GM06990 (cell line): Measurements from ENCODE around the gene CAMK1D.
A peak's percentile ranks its signal among the peaks of the same experiment; 100 is the strongest.
"Not testable (repeated sequence)": the region's sequence is repeated elsewhere in the genome, so short reads cannot be mapped to it uniquely, and the experiment has no call there.

ENCODE experiments used
- DNase-seq: peaks from one replicate; pipeline ENCODE4 v3.0.0-alpha.2; 2011; ENCODE audit not compliant: insufficient read length; ENCODE audit errors: extremely low read depth
- H3K27me3 ChIP-seq: replicated peaks from 2 replicates; pipeline ENCODE4 v1.6.0; 2011; ENCODE audit warnings: low read length; ENCODE audit not compliant: control insufficient read depth, insufficient read depth
- H3K36me3 ChIP-seq: 2 replicates; pipeline ENCODE4 v1.5.1; 2011; ENCODE audit warnings: low read length; ENCODE audit not compliant: control insufficient read depth, insufficient read depth
- H3K4me3 ChIP-seq: replicated peaks from 2 replicates; pipeline ENCODE4 v1.5.1; 2011; ENCODE audit warnings: low read depth, mild to moderate bottlenecking, control low read depth, low read length
- CTCF ChIP-seq: IDR thresholded peaks from 2 replicates; pipeline ENCODE4 v1.5.1; 2011; ENCODE audit warnings: low read length, control low read depth, mild to moderate bottlenecking, inconsistent platforms; ENCODE audit not compliant: insufficient read depth, poor library complexity, severe bottlenecking

The CAMK1D gene

GRCh38 chr10:12327476-12327875 is 21.9 kb upstream of the CAMK1D start:
- TF ChIP-seq CTCF = no peak
- no peaks in the 10 kb centered on the region for H3K36me3 ChIP-seq
- DNase-seq = no peak
- no peak overlapping the region for H3K4me3 ChIP-seq
- H3K27me3 ChIP-seq = no peaks in the 10 kb centered on the region

- not testable (repeated sequence) for H3K27me3 ChIP-seq, DNase-seq, H3K4me3 ChIP-seq, H3K36me3 ChIP-seq
These were observed 21.0 kb upstream of the CAMK1D start for GRCh38 chr10:12328312-12328711.

DNA sequence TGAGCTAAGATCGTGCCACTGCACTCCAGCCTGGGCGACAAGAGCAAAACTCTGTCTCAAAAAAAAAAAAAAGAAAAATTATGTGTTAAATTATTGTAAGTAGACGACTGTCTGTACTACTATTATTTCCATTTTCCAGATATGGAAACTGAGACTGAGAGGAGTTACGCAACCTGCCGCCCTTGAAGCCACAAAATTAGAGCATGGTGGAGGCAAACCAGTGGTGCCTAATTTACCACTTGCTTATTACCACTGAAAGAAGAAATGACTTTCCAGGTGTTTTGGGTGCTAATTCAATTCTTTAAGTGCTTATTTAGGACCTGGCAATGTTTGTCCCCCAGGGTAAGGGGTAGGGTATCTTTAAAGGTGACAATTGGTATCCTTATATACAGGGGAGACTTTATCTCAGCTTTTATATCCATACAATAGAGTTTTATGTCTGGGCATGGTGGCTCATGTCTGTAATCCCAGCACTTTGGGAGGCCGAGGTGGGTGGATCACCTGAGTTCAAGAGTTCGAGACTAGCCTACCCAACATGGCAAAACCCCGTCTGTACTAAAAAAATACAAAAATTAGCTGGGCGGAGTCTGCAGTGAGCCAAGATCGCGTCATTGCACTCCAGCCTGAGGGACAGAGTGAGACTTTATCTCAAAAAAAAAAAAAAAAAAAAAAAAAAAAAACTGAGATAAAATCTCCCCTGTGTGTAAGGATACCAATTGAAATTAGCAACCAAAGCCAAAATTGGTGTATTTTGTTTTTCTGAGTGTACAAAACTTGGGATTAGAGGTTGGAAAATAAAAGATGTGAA is 16.6 kb upstream of the CAMK1D start:
- Histone ChIP-seq H3K36me3 (no peaks in the 10 kb centered on the region), H3K27me3 (no peaks in the 10 kb centered on the region), H3K4me3 (no peak overlapping the region)
- TF ChIP-seq CTCF = no peak
- no peak for DNase-seq

DNA sequence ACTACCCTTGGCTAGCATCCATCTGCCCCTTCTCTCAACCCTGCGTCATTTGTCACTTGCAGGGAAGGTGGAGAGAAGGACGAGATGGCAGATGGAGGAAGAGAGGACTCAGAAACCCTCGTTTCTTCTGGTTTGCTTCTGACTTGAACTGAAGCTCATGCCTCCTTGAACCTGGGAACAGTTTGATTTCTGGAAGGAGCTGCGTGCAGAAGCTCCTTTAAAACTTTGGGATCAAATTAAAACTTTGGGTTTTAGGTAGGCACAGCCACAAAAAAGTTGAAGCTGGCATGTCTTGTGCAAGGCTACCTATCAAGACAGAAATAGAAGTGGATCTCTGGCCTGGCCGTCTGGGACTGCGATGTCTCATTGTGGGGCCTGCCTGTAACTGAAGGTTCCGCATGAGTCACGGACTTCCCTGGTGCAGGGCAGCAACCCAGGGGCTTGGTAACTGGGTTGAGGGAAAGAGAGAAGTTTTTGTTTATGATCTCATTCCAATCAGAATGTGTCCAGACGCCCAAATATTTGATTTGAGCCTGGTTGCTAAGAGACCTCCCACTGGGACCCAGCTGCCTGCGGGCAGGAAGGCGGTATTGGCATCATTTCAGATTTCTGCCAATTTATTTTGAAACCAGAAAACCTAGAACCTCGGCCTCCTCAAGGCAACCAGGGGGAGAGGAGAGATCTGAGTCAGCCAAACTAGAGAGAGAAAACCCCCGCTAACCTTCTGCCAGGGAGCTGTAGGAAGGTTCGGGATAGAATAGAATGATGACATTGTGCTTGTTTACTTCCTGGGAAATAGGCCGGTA is 15.8 kb upstream of the CAMK1D start:
- H3K36me3 ChIP-seq = no peaks in the 10 kb centered on the region
- H3K27me3 ChIP-seq = no peaks in the 10 kb centered on the region
- no peak for TF ChIP-seq CTCF
- no peak overlapping the region for H3K4me3 ChIP-seq
- peak; percentile 55 for DNase-seq

- H3K4me3 ChIP-seq = no peak overlapping the region
- no peaks in the 10 kb centered on the region for H3K36me3 ChIP-seq
- no peaks in the 10 kb centered on the region for H3K27me3 ChIP-seq
- no peak for TF ChIP-seq CTCF
- DNase-seq = no peak
These were observed 15.2 kb upstream of the CAMK1D start for GRCh38 chr10:12334186-12334530.

GRCh38 chr10:12335169-12335568 is 14.2 kb upstream of the CAMK1D start:
- DNase-seq, H3K4me3 ChIP-seq, H3K36me3 ChIP-seq, H3K27me3 ChIP-seq: not testable (repeated sequence)
